SK-N-SH treated with all-trans-retinoic acid at 6 μM for 48 hours (cell line): Measurements from ENCODE around the gene MAP3K20.

ENCODE experiments used
- ATAC-seq: fragments of 200-7000 bp; cut with Tn5 transposase; 3 replicates; pipeline ENCODE4 v1.9.1; 2020; ENCODE audit warnings: mild to moderate bottlenecking, moderate library complexity
- ARNTL ChIP-seq: fragments of 450-650 bp; formaldehyde crosslinking; IDR thresholded peaks from 2 replicates; pipeline ENCODE4 v1.5.0; 2020; ENCODE audit warnings: low read depth, mild to moderate bottlenecking, moderate library complexity, borderline replicate concordance
- BACH2 ChIP-seq: fragments of 250-450 bp; sonication (Bioruptor Pico); IDR thresholded peaks from 2 replicates; pipeline ENCODE4 v1.9.0; 2021; ENCODE audit warnings: mild to moderate bottlenecking, borderline replicate concordance
- CSDC2 ChIP-seq: fragments of 250-450 bp; sonication (Bioruptor Pico); IDR thresholded peaks from 2 replicates; pipeline ENCODE4 v1.5.0; 2020; ENCODE audit warnings: mild to moderate bottlenecking, moderate library complexity
- ESRRG ChIP-seq: fragments of 250-450 bp; sonication (Bioruptor Pico); IDR thresholded peaks from 2 replicates; pipeline ENCODE4 v1.6.1; 2021; ENCODE audit warnings: mild to moderate bottlenecking
- GLIS3 ChIP-seq: fragments of 250-450 bp; sonication (Bioruptor Pico); IDR thresholded peaks from 2 replicates; pipeline ENCODE4 v1.5.0; 2020; ENCODE audit warnings: mild to moderate bottlenecking, moderate library complexity
- ISL1 ChIP-seq: fragments of 250-450 bp; sonication (Bioruptor Pico); IDR thresholded peaks from 2 replicates; pipeline ENCODE4 v2.1.2; 2022; ENCODE audit warnings: mild to moderate bottlenecking, moderate library complexity
- RARB ChIP-seq: fragments of 250-450 bp; sonication (Bioruptor Pico); IDR thresholded peaks from 2 replicates; pipeline ENCODE4 v1.8.0; 2021; ENCODE audit warnings: mild to moderate bottlenecking, moderate library complexity
- SNAI2 ChIP-seq: fragments of 250-450 bp; sonication (Bioruptor Pico); IDR thresholded peaks from 2 replicates; pipeline ENCODE4 v1.5.0; 2020; ENCODE audit warnings: mild to moderate bottlenecking, moderate library complexity
- TCF4 ChIP-seq: fragments of 250-450 bp; sonication (Bioruptor Pico); IDR thresholded peaks from 2 replicates; pipeline ENCODE4 v1.8.0; 2021; ENCODE audit warnings: mild to moderate bottlenecking, moderate library complexity, borderline replicate concordance
- TOX ChIP-seq: fragments of 250-450 bp; sonication (Bioruptor Pico); IDR thresholded peaks from 2 replicates; pipeline ENCODE4 v1.8.0; 2021; ENCODE audit warnings: mild to moderate bottlenecking, moderate library complexity, borderline replicate concordance
- ZC3H10 ChIP-seq: fragments of 250-450 bp; sonication (Bioruptor Pico); IDR thresholded peaks from 2 replicates; pipeline ENCODE4 v1.5.1; 2021; ENCODE audit warnings: mild to moderate bottlenecking, moderate library complexity
- ZFP3 ChIP-seq: fragments of 250-450 bp; sonication (Bioruptor Pico); IDR thresholded peaks from 2 replicates; pipeline ENCODE4 v1.5.0; 2020; ENCODE audit warnings: mild to moderate bottlenecking, moderate library complexity
- ZFP30 ChIP-seq: fragments of 450-650 bp; formaldehyde crosslinking; IDR thresholded peaks from 2 replicates; pipeline ENCODE4 v1.5.0; 2022; ENCODE audit warnings: mild to moderate bottlenecking, moderate library complexity
- ZNF565 ChIP-seq: fragments of 450-650 bp; formaldehyde crosslinking; conservative IDR thresholded peaks from 2 replicates; pipeline ENCODE4 v1.5.0; 2020; ENCODE audit warnings: low read depth, mild to moderate bottlenecking, moderate library complexity
- ZNF70 ChIP-seq: fragments of 450-650 bp; formaldehyde crosslinking; IDR thresholded peaks from 2 replicates; pipeline ENCODE4 v1.5.0; 2020; ENCODE audit warnings: mild to moderate bottlenecking, moderate library complexity
- TF ChIP-seq, protein P1 (sequence below): fragments of 250-450 bp; sonication (Bioruptor Pico); IDR thresholded peaks from 2 replicates; pipeline ENCODE4 v1.5.1; 2020; ENCODE audit warnings: low read depth, mild to moderate bottlenecking, moderate library complexity
- TF ChIP-seq, protein P2 (sequence below): fragments of 250-450 bp; sonication (Bioruptor Pico); IDR thresholded peaks from 2 replicates; pipeline ENCODE4 v1.5.0; 2020; ENCODE audit warnings: mild to moderate bottlenecking, moderate library complexity
- TF ChIP-seq, protein P3 (sequence below): fragments of 250-450 bp; sonication (Bioruptor Pico); IDR thresholded peaks from 2 replicates; pipeline ENCODE4 v1.5.1; 2021; ENCODE audit warnings: mild to moderate bottlenecking, moderate library complexity
- TF ChIP-seq, protein P4 (sequence below): fragments of 250-450 bp; sonication (Bioruptor Pico); IDR thresholded peaks from 2 replicates; pipeline ENCODE4 v1.8.0; 2020; ENCODE audit warnings: mild to moderate bottlenecking, moderate library complexity, borderline replicate concordance
- TF ChIP-seq, protein P5 (sequence below): fragments of 250-450 bp; sonication (Bioruptor Pico); IDR thresholded peaks from 2 replicates; pipeline ENCODE4 v1.8.0; 2021; ENCODE audit warnings: low read depth, mild to moderate bottlenecking, moderate library complexity, borderline replicate concordance

MAP3K20 gene

DNA sequence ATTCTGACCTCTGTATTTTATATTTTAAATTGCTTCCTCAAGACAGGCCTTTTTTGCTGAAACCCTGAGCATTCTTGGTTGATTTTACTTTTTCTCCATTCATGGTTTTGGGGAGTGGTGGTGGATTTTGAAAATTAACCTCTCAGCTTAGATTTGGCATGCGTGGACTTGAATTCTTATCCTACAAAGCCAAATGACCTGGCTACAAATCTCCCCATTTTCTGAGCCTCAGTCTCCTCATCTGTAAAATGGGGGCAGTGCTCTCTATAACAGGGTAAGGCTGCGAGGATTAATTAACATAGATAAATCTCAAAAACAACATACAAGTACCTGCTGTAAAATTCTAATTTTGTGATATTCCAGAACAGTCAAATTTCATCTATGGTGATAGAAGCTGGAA lies 175.6 kb downstream of the MAP3K20 start (continued):
- TF ChIP-seq, protein P1, sequence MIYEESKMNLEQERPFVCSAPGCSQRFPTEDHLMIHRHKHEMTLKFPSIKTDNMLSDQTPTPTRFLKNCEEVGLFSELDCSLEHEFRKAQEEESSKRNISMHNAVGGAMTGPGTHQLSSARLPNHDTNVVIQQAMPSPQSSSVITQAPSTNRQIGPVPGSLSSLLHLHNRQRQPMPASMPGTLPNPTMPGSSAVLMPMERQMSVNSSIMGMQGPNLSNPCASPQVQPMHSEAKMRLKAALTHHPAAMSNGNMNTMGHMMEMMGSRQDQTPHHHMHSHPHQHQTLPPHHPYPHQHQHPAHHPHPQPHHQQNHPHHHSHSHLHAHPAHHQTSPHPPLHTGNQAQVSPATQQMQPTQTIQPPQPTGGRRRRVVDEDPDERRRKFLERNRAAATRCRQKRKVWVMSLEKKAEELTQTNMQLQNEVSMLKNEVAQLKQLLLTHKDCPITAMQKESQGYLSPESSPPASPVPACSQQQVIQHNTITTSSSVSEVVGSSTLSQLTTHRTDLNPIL, result no peak
- no peak for TF ChIP-seq ZNF565 (CRISPR knock-in tag)
- no peak for TF ChIP-seq RARB (CRISPR knock-in tag)
- TF ChIP-seq BACH2 (CRISPR knock-in tag), result no peak
- TF ChIP-seq GLIS3 (CRISPR knock-in tag), result no peak
- TF ChIP-seq, all 23 proteins: peak for 0

DNA sequence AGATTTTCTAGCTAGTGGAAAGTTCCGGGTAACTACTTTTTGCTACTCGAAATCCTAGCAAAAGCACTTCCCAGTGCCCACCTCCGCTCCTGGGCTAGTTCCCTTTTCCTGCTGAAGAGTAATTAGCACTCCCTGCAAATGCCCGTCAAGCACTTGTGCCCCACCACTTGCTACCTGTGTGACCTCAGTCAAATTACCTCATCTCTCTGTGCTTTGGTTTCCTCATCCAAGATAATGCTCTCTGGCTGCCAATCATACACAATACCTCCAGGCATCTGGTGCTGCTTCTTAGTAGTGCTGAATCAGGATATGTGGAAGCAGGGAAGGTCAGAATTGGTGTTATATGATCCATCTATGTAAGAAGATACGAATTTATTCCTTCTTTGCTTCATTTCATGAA lies 176.9 kb downstream of the MAP3K20 start:
- no peak for TF ChIP-seq CSDC2 (CRISPR knock-in tag)
- no peak for TF ChIP-seq GLIS3 (CRISPR knock-in tag)
- TF ChIP-seq, protein P2, sequence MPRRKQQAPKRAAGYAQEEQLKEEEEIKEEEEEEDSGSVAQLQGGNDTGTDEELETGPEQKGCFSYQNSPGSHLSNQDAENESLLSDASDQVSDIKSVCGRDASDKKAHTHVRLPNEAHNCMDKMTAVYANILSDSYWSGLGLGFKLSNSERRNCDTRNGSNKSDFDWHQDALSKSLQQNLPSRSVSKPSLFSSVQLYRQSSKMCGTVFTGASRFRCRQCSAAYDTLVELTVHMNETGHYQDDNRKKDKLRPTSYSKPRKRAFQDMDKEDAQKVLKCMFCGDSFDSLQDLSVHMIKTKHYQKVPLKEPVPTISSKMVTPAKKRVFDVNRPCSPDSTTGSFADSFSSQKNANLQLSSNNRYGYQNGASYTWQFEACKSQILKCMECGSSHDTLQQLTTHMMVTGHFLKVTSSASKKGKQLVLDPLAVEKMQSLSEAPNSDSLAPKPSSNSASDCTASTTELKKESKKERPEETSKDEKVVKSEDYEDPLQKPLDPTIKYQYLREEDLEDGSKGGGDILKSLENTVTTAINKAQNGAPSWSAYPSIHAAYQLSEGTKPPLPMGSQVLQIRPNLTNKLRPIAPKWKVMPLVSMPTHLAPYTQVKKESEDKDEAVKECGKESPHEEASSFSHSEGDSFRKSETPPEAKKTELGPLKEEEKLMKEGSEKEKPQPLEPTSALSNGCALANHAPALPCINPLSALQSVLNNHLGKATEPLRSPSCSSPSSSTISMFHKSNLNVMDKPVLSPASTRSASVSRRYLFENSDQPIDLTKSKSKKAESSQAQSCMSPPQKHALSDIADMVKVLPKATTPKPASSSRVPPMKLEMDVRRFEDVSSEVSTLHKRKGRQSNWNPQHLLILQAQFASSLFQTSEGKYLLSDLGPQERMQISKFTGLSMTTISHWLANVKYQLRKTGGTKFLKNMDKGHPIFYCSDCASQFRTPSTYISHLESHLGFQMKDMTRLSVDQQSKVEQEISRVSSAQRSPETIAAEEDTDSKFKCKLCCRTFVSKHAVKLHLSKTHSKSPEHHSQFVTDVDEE (CRISPR knock-in tag), result no peak
- no peak for TF ChIP-seq ZFP30
- no peak for TF ChIP-seq TOX (CRISPR knock-in tag)
- TF ChIP-seq ZNF70 (CRISPR knock-in tag), result no peak
- TF ChIP-seq, protein P1, result no peak
- no peak for TF ChIP-seq SNAI2 (CRISPR knock-in tag)
- no peak for TF ChIP-seq ZFP3 (CRISPR knock-in tag)
- TF ChIP-seq ARNTL, result no peak
- TF ChIP-seq TCF4 (CRISPR knock-in tag), result no peak
- no peak for TF ChIP-seq BACH2 (CRISPR knock-in tag)
- no peak for TF ChIP-seq ZNF565 (CRISPR knock-in tag)
- no peak for ATAC-seq

DNA sequence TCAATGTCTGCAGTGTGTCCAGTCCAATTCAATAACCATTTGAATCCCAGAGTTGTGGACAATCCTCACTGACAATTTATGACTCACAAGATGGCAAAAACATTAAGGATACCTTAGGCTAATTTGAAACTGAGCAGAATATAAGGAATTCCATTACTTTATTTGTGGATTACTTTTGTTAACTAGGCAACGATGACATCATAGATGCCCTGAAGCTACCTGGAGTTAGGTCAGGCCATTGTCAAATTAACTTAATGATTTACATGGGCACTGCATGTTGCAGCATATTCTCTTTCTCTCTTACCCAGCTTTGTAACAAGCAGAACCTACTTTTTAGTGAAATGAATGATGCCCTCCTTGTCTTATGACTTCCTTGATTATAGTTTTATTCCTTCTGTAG lies 179.0 kb downstream of the MAP3K20 start:
- TF ChIP-seq, protein P3, sequence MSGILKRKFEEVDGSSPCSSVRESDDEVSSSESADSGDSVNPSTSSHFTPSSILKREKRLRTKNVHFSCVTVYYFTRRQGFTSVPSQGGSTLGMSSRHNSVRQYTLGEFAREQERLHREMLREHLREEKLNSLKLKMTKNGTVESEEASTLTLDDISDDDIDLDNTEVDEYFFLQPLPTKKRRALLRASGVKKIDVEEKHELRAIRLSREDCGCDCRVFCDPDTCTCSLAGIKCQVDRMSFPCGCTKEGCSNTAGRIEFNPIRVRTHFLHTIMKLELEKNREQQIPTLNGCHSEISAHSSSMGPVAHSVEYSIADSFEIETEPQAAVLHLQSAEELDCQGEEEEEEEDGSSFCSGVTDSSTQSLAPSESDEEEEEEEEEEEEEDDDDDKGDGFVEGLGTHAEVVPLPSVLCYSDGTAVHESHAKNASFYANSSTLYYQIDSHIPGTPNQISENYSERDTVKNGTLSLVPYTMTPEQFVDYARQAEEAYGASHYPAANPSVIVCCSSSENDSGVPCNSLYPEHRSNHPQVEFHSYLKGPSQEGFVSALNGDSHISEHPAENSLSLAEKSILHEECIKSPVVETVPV (CRISPR knock-in tag), result no peak
- TF ChIP-seq BACH2 (CRISPR knock-in tag) (no peak), ISL1 (CRISPR knock-in tag) (no peak), TOX (CRISPR knock-in tag) (no peak), SNAI2 (CRISPR knock-in tag) (no peak), ZNF70 (CRISPR knock-in tag) (no peak), ESRRG (no peak), ZC3H10 (no peak), ZFP30 (no peak)
- TF ChIP-seq, protein P4, sequence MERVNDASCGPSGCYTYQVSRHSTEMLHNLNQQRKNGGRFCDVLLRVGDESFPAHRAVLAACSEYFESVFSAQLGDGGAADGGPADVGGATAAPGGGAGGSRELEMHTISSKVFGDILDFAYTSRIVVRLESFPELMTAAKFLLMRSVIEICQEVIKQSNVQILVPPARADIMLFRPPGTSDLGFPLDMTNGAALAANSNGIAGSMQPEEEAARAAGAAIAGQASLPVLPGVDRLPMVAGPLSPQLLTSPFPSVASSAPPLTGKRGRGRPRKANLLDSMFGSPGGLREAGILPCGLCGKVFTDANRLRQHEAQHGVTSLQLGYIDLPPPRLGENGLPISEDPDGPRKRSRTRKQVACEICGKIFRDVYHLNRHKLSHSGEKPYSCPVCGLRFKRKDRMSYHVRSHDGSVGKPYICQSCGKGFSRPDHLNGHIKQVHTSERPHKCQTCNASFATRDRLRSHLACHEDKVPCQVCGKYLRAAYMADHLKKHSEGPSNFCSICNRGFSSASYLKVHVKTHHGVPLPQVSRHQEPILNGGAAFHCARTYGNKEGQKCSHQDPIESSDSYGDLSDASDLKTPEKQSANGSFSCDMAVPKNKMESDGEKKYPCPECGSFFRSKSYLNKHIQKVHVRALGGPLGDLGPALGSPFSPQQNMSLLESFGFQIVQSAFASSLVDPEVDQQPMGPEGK (CRISPR knock-in tag), result no peak
- TF ChIP-seq, protein P1, result no peak
- TF ChIP-seq, protein P5, sequence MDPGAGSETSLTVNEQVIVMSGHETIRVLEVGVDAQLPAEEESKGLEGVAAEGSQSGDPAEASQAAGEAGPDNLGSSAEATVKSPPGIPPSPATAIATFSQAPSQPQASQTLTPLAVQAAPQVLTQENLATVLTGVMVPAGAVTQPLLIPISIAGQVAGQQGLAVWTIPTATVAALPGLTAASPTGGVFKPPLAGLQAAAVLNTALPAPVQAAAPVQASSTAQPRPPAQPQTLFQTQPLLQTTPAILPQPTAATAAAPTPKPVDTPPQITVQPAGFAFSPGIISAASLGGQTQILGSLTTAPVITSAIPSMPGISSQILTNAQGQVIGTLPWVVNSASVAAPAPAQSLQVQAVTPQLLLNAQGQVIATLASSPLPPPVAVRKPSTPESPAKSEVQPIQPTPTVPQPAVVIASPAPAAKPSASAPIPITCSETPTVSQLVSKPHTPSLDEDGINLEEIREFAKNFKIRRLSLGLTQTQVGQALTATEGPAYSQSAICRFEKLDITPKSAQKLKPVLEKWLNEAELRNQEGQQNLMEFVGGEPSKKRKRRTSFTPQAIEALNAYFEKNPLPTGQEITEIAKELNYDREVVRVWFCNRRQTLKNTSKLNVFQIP (CRISPR knock-in tag), result no peak
- TF ChIP-seq, protein P2 (CRISPR knock-in tag), result no peak
- TF ChIP-seq, all 23 proteins: peak for 0
- no peak for ATAC-seq
